Fibroblast of mammary gland (primary cell): ENCODE results near the gene SPAG5.

Source experiments
- DNase-seq: peaks from one replicate; pipeline ENCODE4 v3.0.0-alpha.2; 2010; ENCODE audit warnings: low read depth
- H3K4me3 ChIP-seq: 2 replicates; pipeline ENCODE4 v1.5.1; 2011; ENCODE audit warnings: low read depth, mild to moderate bottlenecking, low read length, moderate library complexity; ENCODE audit not compliant: control insufficient read depth
- TF ChIP-seq, protein P1 (sequence below): conservative IDR thresholded peaks from 2 replicates; pipeline ENCODE4 v1.5.1; 2011; ENCODE audit warnings: low read depth, low read length, inconsistent platforms; ENCODE audit not compliant: control insufficient read depth, insufficient read depth

SPAG5 gene

DNA sequence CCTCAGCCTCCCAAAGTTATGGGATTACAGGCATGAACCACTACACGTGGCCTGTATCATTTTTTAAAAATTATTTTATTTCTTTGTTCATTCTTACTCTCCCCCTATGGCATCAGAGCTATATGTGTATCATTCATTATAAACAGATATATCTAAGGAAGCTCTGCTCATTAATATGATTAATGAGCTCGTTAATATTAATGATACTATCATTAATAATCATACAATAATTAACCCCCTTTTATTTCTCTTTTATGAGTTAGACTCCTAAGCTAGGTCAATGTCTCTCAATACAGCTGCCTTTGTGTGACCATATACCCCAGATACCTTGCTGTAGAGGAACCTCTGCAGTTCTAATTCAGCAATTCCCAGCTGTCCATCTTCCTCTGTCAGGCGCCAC is 19.6 kb upstream of the SPAG5 start:
- no peak overlapping the region for H3K4me3 ChIP-seq
- TF ChIP-seq, protein P1, sequence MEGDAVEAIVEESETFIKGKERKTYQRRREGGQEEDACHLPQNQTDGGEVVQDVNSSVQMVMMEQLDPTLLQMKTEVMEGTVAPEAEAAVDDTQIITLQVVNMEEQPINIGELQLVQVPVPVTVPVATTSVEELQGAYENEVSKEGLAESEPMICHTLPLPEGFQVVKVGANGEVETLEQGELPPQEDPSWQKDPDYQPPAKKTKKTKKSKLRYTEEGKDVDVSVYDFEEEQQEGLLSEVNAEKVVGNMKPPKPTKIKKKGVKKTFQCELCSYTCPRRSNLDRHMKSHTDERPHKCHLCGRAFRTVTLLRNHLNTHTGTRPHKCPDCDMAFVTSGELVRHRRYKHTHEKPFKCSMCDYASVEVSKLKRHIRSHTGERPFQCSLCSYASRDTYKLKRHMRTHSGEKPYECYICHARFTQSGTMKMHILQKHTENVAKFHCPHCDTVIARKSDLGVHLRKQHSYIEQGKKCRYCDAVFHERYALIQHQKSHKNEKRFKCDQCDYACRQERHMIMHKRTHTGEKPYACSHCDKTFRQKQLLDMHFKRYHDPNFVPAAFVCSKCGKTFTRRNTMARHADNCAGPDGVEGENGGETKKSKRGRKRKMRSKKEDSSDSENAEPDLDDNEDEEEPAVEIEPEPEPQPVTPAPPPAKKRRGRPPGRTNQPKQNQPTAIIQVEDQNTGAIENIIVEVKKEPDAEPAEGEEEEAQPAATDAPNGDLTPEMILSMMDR = no peak
- no peak for DNase-seq

DNA sequence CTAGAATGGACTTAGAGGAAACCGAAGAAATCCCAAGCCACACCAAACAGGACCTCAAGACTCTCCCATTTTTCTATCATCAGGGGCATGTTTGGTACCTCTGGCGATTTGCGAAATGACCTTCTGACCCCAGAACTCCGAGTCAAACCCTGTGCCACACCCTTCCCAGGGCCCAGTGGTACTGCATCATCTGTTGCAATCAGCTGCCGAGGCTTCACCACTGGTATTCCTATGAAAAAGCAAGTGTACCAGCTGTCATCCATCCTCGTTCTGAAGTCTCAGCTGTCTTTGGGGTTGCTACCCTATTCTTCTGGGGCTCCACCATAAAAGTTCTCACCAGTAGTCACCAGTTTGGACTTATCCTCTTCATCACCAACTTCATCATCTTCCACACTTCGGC is 17.5 kb upstream of the SPAG5 start:
- no peak overlapping the region for H3K4me3 ChIP-seq
- TF ChIP-seq, protein P1 = no peak
- DNase-seq = no peak

DNA sequence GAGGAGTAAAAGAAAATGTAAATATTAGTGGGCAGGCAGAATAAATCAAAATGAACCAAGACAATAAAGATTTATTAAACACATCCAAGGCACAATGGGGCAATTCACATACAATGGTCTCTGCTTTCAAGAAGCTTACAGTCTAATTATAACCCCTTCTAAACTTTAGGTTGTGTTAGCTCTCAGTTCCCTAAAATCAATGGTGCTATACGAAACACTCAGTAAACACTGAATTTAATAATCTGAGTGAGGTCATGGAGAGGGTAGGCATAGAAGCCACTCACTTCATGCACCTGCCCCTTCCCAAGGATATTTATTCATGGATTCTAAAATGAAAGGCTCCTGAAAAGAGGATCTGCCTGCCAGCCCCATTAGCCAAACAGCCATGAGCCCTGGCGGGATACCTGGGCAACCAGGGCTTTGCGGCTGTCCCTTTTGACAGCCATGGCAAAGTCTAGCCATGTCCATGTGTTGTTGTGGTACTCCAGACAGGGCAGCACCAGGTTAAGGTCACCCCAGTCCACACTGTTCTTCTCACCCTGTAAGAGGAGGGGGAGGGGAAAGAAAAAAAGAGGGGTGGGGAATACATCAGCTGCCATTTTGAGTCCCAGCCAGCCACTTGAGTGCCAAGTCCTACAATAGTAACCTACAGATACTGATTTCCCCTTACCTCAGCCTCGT is 16.6 kb upstream of the SPAG5 start:
- H3K4me3 ChIP-seq = no peak overlapping the region
- TF ChIP-seq, protein P1 = no peak
- no peak for DNase-seq

DNA sequence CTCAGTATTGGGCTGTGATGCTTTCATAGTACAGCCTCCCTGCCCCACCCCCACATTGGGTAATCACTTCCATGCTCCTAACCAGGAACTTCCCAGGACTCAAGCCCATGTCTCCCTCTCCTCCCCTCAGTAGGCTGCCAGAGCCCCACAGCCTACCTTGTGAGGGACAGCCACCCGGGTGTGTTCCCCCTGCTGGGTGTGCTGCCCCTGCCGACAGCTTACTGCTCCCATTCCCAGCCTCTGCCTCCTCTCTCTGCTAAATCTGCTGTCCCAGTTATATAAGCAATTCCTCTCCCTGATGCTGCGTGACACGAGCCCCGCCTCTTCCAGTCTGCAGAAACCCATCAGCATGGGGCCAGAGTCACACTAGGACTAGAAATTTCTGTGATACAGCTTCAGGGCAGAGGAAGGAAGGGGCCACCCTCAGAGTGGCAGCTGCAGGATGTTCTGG is 15.1 kb upstream of the SPAG5 start, which contains the start of gene RSKR:
TSS of gene RSKR (minus strand) at position 255 of the 451 bp plus-strand sequence. CDS start at position 231, 24 bp downstream.
- peak; percentile 30 for DNase-seq
- TF ChIP-seq, protein P1 = no peak
- no peak within 1 kb of the TSS for H3K4me3 ChIP-seq

DNA sequence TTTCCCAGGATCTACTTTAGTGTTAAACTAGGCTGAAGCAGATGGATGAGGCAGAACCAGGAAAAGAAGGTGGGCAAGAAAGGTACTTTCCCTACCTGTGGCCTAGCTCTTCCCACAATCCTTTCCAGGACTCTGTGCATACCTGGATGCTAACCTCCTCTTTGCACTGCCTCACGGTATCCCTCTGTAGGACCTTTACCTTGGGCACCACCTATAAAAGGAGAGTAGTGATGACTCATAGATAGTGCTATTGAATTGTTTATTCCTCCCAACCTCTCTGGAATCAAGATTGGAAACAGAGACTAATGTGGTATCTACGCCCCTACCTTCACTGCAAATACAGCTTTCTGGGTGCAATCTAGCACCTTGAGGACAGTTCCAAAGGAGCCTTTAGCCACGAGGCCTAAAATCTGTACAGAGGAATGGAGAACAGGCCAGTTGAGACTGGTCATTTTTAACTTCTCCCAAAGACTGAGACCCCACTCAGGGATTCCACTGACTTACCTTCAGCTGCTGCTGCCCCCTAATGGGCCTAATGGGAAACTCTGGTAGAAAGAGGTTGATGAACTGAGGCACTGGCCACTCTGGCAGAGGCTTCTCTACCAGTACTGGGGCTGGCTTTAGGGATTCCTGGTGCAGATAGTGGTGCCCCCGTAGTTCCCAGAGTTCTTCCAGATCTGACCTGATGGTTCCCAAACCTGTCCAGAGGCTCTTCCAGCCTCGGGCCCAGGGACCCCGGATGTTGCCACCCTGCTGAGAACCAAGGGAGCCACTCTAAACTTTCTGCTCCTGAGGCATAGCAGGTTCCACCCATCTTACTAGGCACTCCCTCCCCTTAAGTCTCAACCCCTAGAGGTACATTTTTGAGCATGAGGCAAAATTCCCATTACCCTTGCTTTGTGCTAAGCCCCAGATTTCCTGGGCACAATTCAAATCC is 14.4 kb upstream of the SPAG5 start:
- no peak overlapping the region for H3K4me3 ChIP-seq
- DNase-seq = peak; percentile 30
- TF ChIP-seq, protein P1 = peak; percentile 69

DNA sequence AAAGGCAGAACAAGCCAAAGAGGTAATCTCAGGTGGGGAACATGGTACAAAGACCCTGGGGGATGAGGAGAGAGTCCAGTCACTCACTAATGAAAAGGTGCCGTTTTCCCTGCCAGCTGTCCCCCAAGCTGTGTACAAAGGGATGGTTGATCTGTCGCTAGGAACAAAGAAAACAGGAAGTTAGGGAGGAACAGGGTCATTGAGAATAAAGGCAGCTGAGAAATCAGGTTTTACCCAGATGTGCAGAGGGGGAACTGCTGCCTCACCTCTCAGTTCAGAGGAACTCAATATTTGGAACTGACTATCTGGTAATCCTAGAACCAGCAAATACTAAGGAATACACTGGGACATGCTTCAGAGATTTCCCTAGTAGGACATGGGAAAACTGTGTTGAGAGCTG is 13.7 kb upstream of the SPAG5 start:
- no peak overlapping the region for H3K4me3 ChIP-seq
- DNase-seq = no peak
- TF ChIP-seq, protein P1 = no peak
